MCF 10A (cell line): ENCODE data around the gene ATP10B. TPM values are rescaled to one million over a fixed set of nuclear protein-coding genes. Genes with fewer than 3 reads are reported as not detected.
"Not testable (repeated sequence)": the region's sequence is repeated elsewhere in the genome, so short reads cannot be mapped to it uniquely, and the experiment has no call there.

Source experiments
- BruUV-seq: library from RNA; stranded (reverse); fragments of 400-500 nt; replicated peaks from 2 replicates; lab custom pipeline; 2021; lab: Mats Ljungman, UMichigan
- CTCF ChIA-PET: fragments of 300-600 bp; sonication (Branson Sonifier 250); formaldehyde crosslinking; extraction: SDS; loops from one replicate; lab custom pipeline; 2021; ENCODE audit warnings: antibody characterized with exemption, inconsistent platforms; lab: Yijun Ruan, JAX
- POLR2A ChIA-PET: fragments of 300-600, 350-650 bp; sonication (Branson Sonifier 250); formaldehyde crosslinking; extraction: SDS; loops from one replicate; lab custom pipeline; 2020; ENCODE audit warnings: antibody characterized with exemption, inconsistent platforms; lab: Yijun Ruan, JAX
- DNase-seq: peaks from one replicate; pipeline ENCODE4 v3.0.0-alpha.2; 2018; ENCODE audit not compliant: unreplicated experiment
- H3K27ac Mint-ChIP-seq: one replicate; pipeline ENCODE4 v1.8.0; 2022; ENCODE audit warnings: mild to moderate bottlenecking, low read depth, mixed read lengths; ENCODE audit not compliant: unreplicated experiment
- H3K27me3 Mint-ChIP-seq: one replicate; pipeline ENCODE4 v1.8.0; 2022; ENCODE audit warnings: mixed read lengths; ENCODE audit not compliant: insufficient read depth, unreplicated experiment
- H3K36me3 Mint-ChIP-seq: one replicate; pipeline ENCODE4 v1.8.0; 2022; ENCODE audit warnings: mild to moderate bottlenecking, moderate library complexity, mixed read lengths; ENCODE audit not compliant: insufficient read depth, unreplicated experiment
- H3K4me1 Mint-ChIP-seq: one replicate; pipeline ENCODE4 v1.8.0; 2022; ENCODE audit warnings: mixed read lengths; ENCODE audit not compliant: insufficient read depth, unreplicated experiment
- H3K4me3 Mint-ChIP-seq: one replicate; pipeline ENCODE4 v1.8.0; 2022; ENCODE audit warnings: mild to moderate bottlenecking, moderate library complexity, mixed read lengths; ENCODE audit not compliant: unreplicated experiment
- H3K9me3 Mint-ChIP-seq: one replicate; pipeline ENCODE4 v1.8.0; 2022; ENCODE audit warnings: mixed read lengths; ENCODE audit not compliant: unreplicated experiment
- CTCF ChIP-seq: fragments of 200-600 bp; IDR thresholded peaks from one replicate; pipeline ENCODE4 v1.8.0; 2022; ENCODE audit warnings: antibody characterized with exemption, mild to moderate bottlenecking; ENCODE audit not compliant: unreplicated experiment
- intact Hi-C: fragments of 100-400 bp; cut with micrococcal nuclease; formaldehyde crosslinking; loops from 2 replicates; pipeline ENCODE4 v1.14.1; 2022
- total RNA-seq: library from RNA; stranded (reverse); gene quantifications from 2 replicates; pipeline ENCODE4 v1.2.3, GENCODE V29; 2022

Gene ATP10B
- total RNA-seq, 1 experiment from 2014 or later: not detected

- Mint-ChIP-seq H3K4me3 (no peak overlapping the region), H3K27me3 (no peaks in the 10 kb centered on the region), H3K36me3 (no peaks in the 10 kb centered on the region), H3K9me3 (no peaks in the 10 kb centered on the region), H3K4me1 (no peaks in the 10 kb centered on the region), H3K27ac (no peak overlapping the region)
- no peak for DNase-seq
- intact Hi-C loops: no loop called here
- POLR2A ChIA-PET: no interaction called here
- no peak for TF ChIP-seq CTCF
- CTCF ChIA-PET: no interaction called here
- no TSS peak for BruUV-seq
These were observed 125.3 kb downstream of the ATP10B start for GRCh38 chr5:160726721-160727120.

DNA sequence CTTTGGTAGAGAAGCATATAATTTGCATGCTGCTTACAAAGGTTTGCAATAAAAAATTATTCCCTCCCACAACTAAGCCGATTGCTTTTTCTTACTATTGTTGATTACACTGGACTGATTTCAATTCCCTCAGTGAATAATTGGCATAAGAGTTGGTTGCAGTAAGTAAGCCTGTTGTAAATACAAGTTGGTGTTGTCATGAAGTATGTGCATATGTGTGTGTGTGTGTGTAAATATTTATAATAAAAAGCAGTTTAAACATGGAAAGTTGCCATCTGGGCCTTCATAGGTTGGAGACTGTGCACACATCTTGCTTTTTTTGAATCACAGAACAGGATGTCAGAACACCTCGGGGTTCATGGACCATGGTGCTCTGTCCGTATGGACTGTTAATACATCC lies 131.2 kb downstream of the ATP10B start:
- Mint-ChIP-seq H3K9me3 (no peaks in the 10 kb centered on the region), H3K4me1 (no peaks in the 10 kb centered on the region), H3K27ac (no peak overlapping the region), H3K27me3 (no peaks in the 10 kb centered on the region), H3K36me3 (no peaks in the 10 kb centered on the region), H3K4me3 (no peak overlapping the region)
- BruUV-seq: no TSS peak
- no peak for DNase-seq
- intact Hi-C loops: no loop called here
- POLR2A ChIA-PET: no interaction called here
- CTCF ChIA-PET: interaction anchor here (0.6 kb wide), 1 partner anchor 38 kb away, joined by 3 read pairs; no protein-coding TSS in a partner anchor
- TF ChIP-seq CTCF: no peak

DNA sequence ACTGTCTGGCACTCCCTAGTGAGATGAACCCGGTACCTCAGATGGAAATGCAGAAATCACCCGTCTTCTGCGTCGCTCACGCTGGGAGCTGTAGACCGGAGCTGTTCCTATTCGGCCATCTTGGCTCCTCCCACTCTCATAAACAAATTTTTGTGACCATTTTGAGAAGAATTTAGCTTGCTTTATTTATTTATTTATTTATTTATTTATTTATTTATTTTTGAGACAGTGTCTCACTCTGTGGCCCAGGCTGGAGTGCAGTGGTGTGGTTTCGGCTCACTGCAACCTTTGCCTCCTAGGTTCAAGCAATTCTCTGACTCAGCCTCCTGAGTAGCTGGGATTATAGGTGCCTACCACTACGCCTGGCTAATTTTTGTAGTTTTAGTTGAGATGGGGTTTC lies 136.5 kb downstream of the ATP10B start:
- DNase-seq, H3K27ac Mint-ChIP-seq, BruUV-seq, H3K4me3 Mint-ChIP-seq, H3K9me3 Mint-ChIP-seq, intact Hi-C loops, H3K27me3 Mint-ChIP-seq, H3K4me1 Mint-ChIP-seq, H3K36me3 Mint-ChIP-seq, POLR2A ChIA-PET: not testable (repeated sequence)
- CTCF ChIA-PET: interaction anchor here (0.6 kb wide), 1 partner anchor 32 kb away, joined by 3 read pairs; no protein-coding TSS in a partner anchor

GRCh38 chr5:160703547-160704189 lies 148.3 kb downstream of the ATP10B start:
- ChIA-PET POLR2A (interaction anchor here (0.7 kb wide), 1 partner anchor 1471 kb away, joined by 3 read pairs; no protein-coding TSS in a partner anchor), CTCF (interaction anchor here (0.5 to 1.2 kb wide), 5 partner anchors 56 to 1996 kb away, joined by 3 to 6 read pairs (median 5); no protein-coding TSS in a partner anchor)
- no peaks in the 10 kb centered on the region for H3K36me3 Mint-ChIP-seq
- H3K4me1 Mint-ChIP-seq: no peaks in the 10 kb centered on the region
- no peaks in the 10 kb centered on the region for H3K27me3 Mint-ChIP-seq
- TF ChIP-seq CTCF: no peak
- no peak overlapping the region for H3K27ac Mint-ChIP-seq
- no peaks in the 10 kb centered on the region for H3K9me3 Mint-ChIP-seq
- H3K4me3 Mint-ChIP-seq: no peak overlapping the region
- no peak for DNase-seq
- intact Hi-C loops: no loop called here
- BruUV-seq: no TSS peak
